Measurements from ENCODE around the gene CTBP2.

CTBP2 gene

GRCh38 chr10:125169279-125169678, 8.9 kb upstream of the CTBP2 start:
- Histone ChIP-seq H3K4me1 (ENCODE audit: control insufficient read depth, low read length) (no peaks in the 10 kb centered on the region), H3K27me3 (ENCODE audit: control insufficient read depth, low read length) (peaks cover 18% of the 10 kb centered on the region), H3K4me3 (ENCODE audit: low read length) (no peak overlapping the region), H3K9me2 (replicated peaks; ENCODE audit: control insufficient read depth, low read length) (no peaks in the 10 kb centered on the region), H3K79me2 (ENCODE audit: control insufficient read depth, low read length) (no peaks in the 10 kb centered on the region), H3K27ac (ENCODE audit: low read depth, low read length) (no peak overlapping the region), H3K9me3 (ENCODE audit: control insufficient read depth, insufficient read depth, low read length) (no peaks in the 10 kb centered on the region), H4K20me1 (ENCODE audit: control insufficient read depth, insufficient read depth, low read depth, low read length) (no peaks in the 10 kb centered on the region), H3K4me2 (ENCODE audit: low read length) (no peak overlapping the region), H3K36me3 (ENCODE audit: control insufficient read depth, low read length) (no peaks in the 10 kb centered on the region), H3F3A (ENCODE audit: control insufficient read depth, insufficient read depth) (no peaks in the 10 kb centered on the region)
- TF ChIP-seq EZH2phosphoT487 (IDR thresholded peaks at IDR 0.05; ENCODE audit: borderline replicate concordance, low read length) (no peak), CTCF (IDR thresholded peaks at IDR 0.05; ENCODE audit: low read depth, low read length, poor library complexity, severe bottlenecking) (no peak)

GRCh38 chr10:125166658-125167057, 6.3 kb upstream of the CTBP2 start:
- H3K27me3 ChIP-seq (ENCODE audit: control insufficient read depth, low read length): peaks cover 14% of the 10 kb centered on the region
- no peak for TF ChIP-seq CTCF (IDR thresholded peaks at IDR 0.05; ENCODE audit: low read depth, low read length, poor library complexity, severe bottlenecking)
- no peak for TF ChIP-seq EZH2phosphoT487 (IDR thresholded peaks at IDR 0.05; ENCODE audit: borderline replicate concordance, low read length)
- H3K36me3 ChIP-seq (ENCODE audit: control insufficient read depth, low read length): no peaks in the 10 kb centered on the region
- no peaks in the 10 kb centered on the region for H3F3A ChIP-seq (ENCODE audit: control insufficient read depth, insufficient read depth)
- H3K4me2 ChIP-seq (ENCODE audit: low read length): no peak overlapping the region
- no peaks in the 10 kb centered on the region for H3K9me3 ChIP-seq (ENCODE audit: control insufficient read depth, insufficient read depth, low read length)
- no peaks in the 10 kb centered on the region for H3K79me2 ChIP-seq (ENCODE audit: control insufficient read depth, low read length)
- no peak overlapping the region for H3K4me3 ChIP-seq (ENCODE audit: low read length)
- no peak overlapping the region for H3K27ac ChIP-seq (ENCODE audit: low read depth, low read length)
- H4K20me1 ChIP-seq (ENCODE audit: control insufficient read depth, insufficient read depth, low read depth, low read length): no peaks in the 10 kb centered on the region
- peaks cover under 1% of the 10 kb centered on the region for H3K4me1 ChIP-seq (ENCODE audit: control insufficient read depth, low read length)
- no peaks in the 10 kb centered on the region for H3K9me2 ChIP-seq (replicated peaks; ENCODE audit: control insufficient read depth, low read length)

- peaks cover 14% of the 10 kb centered on the region for H3K27me3 ChIP-seq (ENCODE audit: control insufficient read depth, low read length)
These were observed 5.5 kb upstream of the CTBP2 start for GRCh38 chr10:125165584-125166573.

More at GRCh38 chr10:125165584-125166573, 5.5 kb upstream of the CTBP2 start:
- Histone ChIP-seq H3K36me3 (ENCODE audit: control insufficient read depth, low read length) (no peaks in the 10 kb centered on the region), H4K20me1 (ENCODE audit: control insufficient read depth, insufficient read depth, low read depth, low read length) (no peaks in the 10 kb centered on the region), H3K4me2 (ENCODE audit: low read length) (no peak overlapping the region), H3K27ac (ENCODE audit: low read depth, low read length) (no peak overlapping the region), H3K79me2 (ENCODE audit: control insufficient read depth, low read length) (no peaks in the 10 kb centered on the region), H3K9me2 (replicated peaks; ENCODE audit: control insufficient read depth, low read length) (no peaks in the 10 kb centered on the region), H3F3A (ENCODE audit: control insufficient read depth, insufficient read depth) (no peaks in the 10 kb centered on the region), H3K9me3 (ENCODE audit: control insufficient read depth, insufficient read depth, low read length) (no peaks in the 10 kb centered on the region), H3K4me1 (ENCODE audit: control insufficient read depth, low read length) (peaks cover 4% of the 10 kb centered on the region), H3K4me3 (ENCODE audit: low read length) (no peak overlapping the region)
- TF ChIP-seq CTCF (IDR thresholded peaks at IDR 0.05; ENCODE audit: low read depth, low read length, poor library complexity, severe bottlenecking) (no peak), EZH2phosphoT487 (IDR thresholded peaks at IDR 0.05; ENCODE audit: borderline replicate concordance, low read length) (no peak)
